MM.1S (cell line): ENCODE results near the gene CPD.

Experiments used
- EZH2 ChIP-seq: fragments of 300-600 bp; sonication (generic); optimal IDR thresholded peaks from 2 replicates; pipeline ENCODE3; 2017; ENCODE audit warnings: low read depth, mild to moderate bottlenecking, antibody characterized with exemption, low read length, mixed read lengths
- EZH2phosphoT487 ChIP-seq: fragments of 300-600 bp; sonication (generic); IDR thresholded peaks from 2 replicates; pipeline ENCODE4 v1.6.1; 2018; ENCODE audit warnings: antibody characterized with exemption, low read length
- TF ChIP-seq, protein P1 (sequence below): fragments of 300-600 bp; sonication (generic); IDR thresholded peaks from 2 replicates; pipeline ENCODE4 v1.5.1; 2016; ENCODE audit warnings: antibody characterized with exemption, low read length, mixed read lengths

DNA sequence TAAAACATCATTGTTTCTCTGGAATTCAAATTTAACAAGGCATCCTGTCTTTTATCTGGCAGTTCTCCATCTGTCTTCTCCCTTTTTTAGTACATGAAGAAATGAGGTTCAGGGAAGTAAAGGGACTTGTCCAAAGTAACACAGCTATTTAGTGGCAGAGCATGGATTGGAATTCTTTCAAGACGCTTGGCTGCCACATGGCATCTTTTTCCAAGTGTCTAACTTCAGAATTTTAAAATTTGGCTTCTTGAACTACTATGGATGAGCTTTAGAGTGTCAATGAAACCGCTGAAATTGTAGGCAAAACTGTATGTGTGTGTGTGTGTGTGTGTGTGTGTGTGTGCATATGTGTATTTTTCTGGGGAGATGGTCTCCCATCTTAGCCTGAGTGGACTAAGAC is 39.6 kb upstream of the CPD start:
- TF ChIP-seq, protein P1, sequence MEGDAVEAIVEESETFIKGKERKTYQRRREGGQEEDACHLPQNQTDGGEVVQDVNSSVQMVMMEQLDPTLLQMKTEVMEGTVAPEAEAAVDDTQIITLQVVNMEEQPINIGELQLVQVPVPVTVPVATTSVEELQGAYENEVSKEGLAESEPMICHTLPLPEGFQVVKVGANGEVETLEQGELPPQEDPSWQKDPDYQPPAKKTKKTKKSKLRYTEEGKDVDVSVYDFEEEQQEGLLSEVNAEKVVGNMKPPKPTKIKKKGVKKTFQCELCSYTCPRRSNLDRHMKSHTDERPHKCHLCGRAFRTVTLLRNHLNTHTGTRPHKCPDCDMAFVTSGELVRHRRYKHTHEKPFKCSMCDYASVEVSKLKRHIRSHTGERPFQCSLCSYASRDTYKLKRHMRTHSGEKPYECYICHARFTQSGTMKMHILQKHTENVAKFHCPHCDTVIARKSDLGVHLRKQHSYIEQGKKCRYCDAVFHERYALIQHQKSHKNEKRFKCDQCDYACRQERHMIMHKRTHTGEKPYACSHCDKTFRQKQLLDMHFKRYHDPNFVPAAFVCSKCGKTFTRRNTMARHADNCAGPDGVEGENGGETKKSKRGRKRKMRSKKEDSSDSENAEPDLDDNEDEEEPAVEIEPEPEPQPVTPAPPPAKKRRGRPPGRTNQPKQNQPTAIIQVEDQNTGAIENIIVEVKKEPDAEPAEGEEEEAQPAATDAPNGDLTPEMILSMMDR: no peak
- TF ChIP-seq EZH2 (no peak), EZH2phosphoT487 (no peak)
